SJSA1 (cell line): ENCODE results near the gene EPN3. TPM values are rescaled to one million over a fixed set of nuclear protein-coding genes. Genes with fewer than 3 reads are reported as not detected.

Source experiments
- DNase-seq, 2 experiments: peaks; one replicate each; pipeline ENCODE4 v3.0.0-alpha.2; 2015 to 2020; ENCODE audit warnings: low spot score in 2 of 2, low read depth in 1 of 2
- H3K27ac ChIP-seq: fragments of 250-450 bp; sonication (Bioruptor Pico); 2 replicates; pipeline ENCODE4 v1.5.1; 2020; ENCODE audit warnings: mild to moderate bottlenecking, moderate library complexity
- H3K27me3 ChIP-seq: fragments of 250-450 bp; sonication (Bioruptor Pico); replicated peaks from 2 replicates; pipeline ENCODE4 v1.5.1; 2020; ENCODE audit warnings: mild to moderate bottlenecking, moderate library complexity
- H3K36me3 ChIP-seq: fragments of 250-450 bp; sonication (Bioruptor Pico); 2 replicates; pipeline ENCODE4 v1.5.1; 2020; ENCODE audit warnings: mild to moderate bottlenecking
- H3K4me1 ChIP-seq: fragments of 250-450 bp; sonication (Bioruptor Pico); replicated peaks from 2 replicates; pipeline ENCODE4 v1.6.1; 2021; ENCODE audit warnings: mild to moderate bottlenecking
- H3K4me3 ChIP-seq: fragments of 250-450 bp; sonication (Bioruptor Pico); 2 replicates; pipeline ENCODE4 v1.5.1; 2020; ENCODE audit warnings: mild to moderate bottlenecking
- H3K9me3 ChIP-seq: fragments of 250-450 bp; sonication (Bioruptor Pico); replicated peaks from 2 replicates; pipeline ENCODE4 v1.5.1; 2020; ENCODE audit warnings: mild to moderate bottlenecking
- total RNA-seq: library from RNA; depleted of rRNA; stranded (reverse); fragments of >200 nt; shearing (Covaris generic); gene quantifications from 2 replicates; pipeline ENCODE4 v1.2.3, GENCODE V29; 2014

Gene EPN3
- total RNA-seq, 1 experiment from 2014 or later = 0.03 TPM

DNA sequence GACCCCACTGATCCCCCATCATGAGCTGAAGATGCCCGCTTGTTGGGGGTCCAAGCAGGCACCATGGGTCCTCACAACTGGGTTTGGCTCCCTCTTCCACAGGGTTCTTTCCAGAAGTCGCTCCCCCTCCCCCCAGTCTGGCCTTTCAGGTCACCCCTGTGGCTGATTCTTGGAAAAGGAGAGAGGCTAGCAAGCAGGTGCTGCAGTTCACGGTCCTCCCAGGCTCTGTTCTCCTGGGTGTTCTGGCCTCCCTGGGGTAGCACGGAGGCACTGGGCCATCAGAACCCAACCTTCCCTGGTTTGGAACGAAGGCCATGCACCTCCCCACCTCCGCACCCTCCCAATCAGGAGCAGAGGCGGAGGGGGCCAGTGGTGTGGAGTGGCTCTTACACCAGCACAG is 46.9 kb downstream of the EPN3 start:
- Histone ChIP-seq H3K4me3 (no peak overlapping the region), H3K36me3 (no peaks in the 10 kb centered on the region), H3K27me3 (peaks cover 48% of the 10 kb centered on the region), H3K4me1 (no peaks in the 10 kb centered on the region), H3K9me3 (0 out of 2 replicates have a peak, but pooled peaks cover 3% of the 10 kb centered on the region), H3K27ac (no peak overlapping the region)
- no peak for DNase-seq

DNA sequence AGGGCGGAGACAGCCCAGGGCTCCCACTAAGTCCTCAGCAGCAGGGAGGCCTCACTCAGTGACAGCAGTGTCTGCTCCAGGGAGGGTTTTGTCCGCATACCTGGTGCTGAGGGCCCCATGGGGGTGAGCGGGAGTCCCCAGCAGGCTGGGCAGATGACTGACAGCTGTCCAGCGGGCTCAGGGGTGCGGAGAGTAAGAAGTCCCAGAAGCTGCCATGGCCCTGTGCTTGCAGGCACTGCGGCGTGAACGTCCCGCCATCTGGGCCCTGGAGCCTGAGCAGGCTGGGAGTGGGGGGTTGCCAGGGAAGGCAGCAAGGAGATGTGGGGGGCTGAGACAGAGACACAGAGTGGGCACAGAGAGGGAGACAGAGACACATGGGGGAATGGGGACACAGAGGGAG is 48.1 kb downstream of the EPN3 start:
- Histone ChIP-seq H3K27me3 (peaks cover 48% of the 10 kb centered on the region), H3K9me3 (0 out of 2 replicates have a peak, but pooled peaks cover 3% of the 10 kb centered on the region)

DNA sequence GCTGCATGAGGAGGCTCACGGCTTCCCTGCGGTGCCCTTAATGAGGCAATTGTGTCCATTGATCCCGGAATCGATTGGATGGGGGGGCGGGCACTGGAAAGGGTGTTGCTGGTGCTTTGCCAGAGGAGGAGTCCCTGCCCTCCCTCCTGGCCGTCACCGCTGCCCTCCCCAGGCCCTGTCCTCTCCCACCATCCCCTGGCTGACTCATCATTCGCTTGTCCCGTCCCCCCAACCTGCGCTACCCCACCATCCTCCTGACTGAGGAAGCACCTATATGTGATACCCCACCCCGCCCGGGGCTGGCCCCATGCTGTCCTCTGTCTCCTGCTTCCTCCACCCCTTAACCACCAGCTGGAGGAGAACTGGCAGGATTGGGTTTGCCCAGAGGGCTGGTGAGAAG is 48.8 kb downstream of the EPN3 start:
- DNase-seq = no peak
- peaks cover 46% of the 10 kb centered on the region for H3K27me3 ChIP-seq
- H3K36me3 ChIP-seq = no peaks in the 10 kb centered on the region
- 0 out of 2 replicates have a peak, but pooled peaks cover 3% of the 10 kb centered on the region for H3K9me3 ChIP-seq
- H3K27ac ChIP-seq = no peak overlapping the region
- H3K4me1 ChIP-seq = no peaks in the 10 kb centered on the region
- no peak overlapping the region for H3K4me3 ChIP-seq

More for the DNA sequence above, 48.1 kb downstream of the EPN3 start:
- Histone ChIP-seq H3K4me1 (no peaks in the 10 kb centered on the region), H3K36me3 (no peaks in the 10 kb centered on the region), H3K27ac (no peak overlapping the region), H3K4me3 (no peak overlapping the region)
- DNase-seq = no peak

DNA sequence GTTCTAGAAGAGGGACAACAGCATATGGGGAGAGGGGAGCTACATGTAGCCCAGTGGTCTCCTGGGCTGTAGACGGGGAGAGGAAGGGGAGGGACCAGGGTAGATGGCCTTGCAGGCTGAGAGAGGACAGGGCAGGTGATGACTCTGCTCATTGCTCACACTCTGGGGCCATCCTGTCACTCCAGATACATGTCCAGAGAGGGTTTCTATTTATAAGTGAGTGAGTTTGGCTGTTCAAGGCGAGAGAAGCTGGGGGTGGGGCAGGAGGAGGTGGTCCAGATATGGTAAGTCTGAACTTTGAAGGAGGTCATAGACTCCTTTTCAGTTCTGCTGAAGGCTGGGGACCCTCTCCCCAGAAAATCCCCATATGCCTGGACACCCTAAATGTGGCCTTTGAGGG is 50.2 kb downstream of the EPN3 start:
- H3K9me3 ChIP-seq = 0 out of 2 replicates have a peak, but pooled peaks cover 3% of the 10 kb centered on the region
- no peaks in the 10 kb centered on the region for H3K4me1 ChIP-seq
- H3K27ac ChIP-seq = no peak overlapping the region
- no peak overlapping the region for H3K4me3 ChIP-seq
- DNase-seq = no peak
- no peaks in the 10 kb centered on the region for H3K36me3 ChIP-seq
- H3K27me3 ChIP-seq = peaks cover 31% of the 10 kb centered on the region

DNA sequence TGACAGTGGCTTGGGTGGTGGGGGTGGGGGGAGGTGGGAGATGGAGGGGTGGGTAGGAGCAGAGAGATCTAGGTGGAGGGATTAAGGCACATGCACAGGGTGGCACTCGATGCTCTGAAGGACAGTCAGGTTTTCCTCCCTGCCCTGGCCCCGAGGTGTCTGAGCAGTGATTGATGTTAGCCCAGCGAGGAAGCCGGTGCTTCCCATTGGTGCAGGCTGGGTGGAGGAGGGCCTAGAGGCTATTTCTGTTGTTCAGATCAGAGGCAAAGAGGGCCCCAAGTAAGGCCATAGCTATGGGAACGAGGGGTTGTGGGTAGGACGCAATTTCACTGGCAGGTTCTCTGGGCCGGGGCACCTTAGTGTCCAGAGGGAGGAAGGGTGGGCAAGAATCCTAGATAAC is 51.1 kb downstream of the EPN3 start:
- Histone ChIP-seq H3K9me3 (0 out of 2 replicates have a peak, but pooled peaks cover 3% of the 10 kb centered on the region), H3K36me3 (no peaks in the 10 kb centered on the region), H3K27me3 (peaks cover 25% of the 10 kb centered on the region), H3K27ac (no peak overlapping the region), H3K4me1 (no peaks in the 10 kb centered on the region), H3K4me3 (no peak overlapping the region)
- no peak for DNase-seq

DNA sequence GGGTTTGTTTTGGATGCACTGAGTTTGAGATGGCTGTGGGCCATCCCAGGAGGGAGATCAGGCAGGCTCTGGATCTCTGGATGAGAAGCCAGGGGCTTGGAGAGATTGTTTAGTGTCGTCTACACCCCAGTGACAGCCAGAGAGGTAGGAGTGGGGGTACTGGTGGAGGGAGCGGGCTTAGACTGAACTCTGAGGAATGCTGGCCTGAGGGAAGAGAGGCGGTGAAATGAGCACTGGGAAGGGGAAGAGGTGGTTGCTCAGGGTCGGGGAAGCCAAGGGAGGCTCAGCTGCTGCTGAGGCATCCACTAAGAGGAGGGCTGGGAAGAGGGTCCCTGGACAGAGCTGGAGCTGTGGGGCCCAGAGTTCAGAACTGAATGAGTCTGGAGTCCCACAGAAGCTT is 51.6 kb downstream of the EPN3 start:
- 0 out of 2 replicates have a peak, but pooled peaks cover 3% of the 10 kb centered on the region for H3K9me3 ChIP-seq
- no peaks in the 10 kb centered on the region for H3K4me1 ChIP-seq
- H3K36me3 ChIP-seq = no peaks in the 10 kb centered on the region
- peaks cover 20% of the 10 kb centered on the region for H3K27me3 ChIP-seq
- DNase-seq = no peak
- H3K27ac ChIP-seq = no peak overlapping the region
- no peak overlapping the region for H3K4me3 ChIP-seq

DNA sequence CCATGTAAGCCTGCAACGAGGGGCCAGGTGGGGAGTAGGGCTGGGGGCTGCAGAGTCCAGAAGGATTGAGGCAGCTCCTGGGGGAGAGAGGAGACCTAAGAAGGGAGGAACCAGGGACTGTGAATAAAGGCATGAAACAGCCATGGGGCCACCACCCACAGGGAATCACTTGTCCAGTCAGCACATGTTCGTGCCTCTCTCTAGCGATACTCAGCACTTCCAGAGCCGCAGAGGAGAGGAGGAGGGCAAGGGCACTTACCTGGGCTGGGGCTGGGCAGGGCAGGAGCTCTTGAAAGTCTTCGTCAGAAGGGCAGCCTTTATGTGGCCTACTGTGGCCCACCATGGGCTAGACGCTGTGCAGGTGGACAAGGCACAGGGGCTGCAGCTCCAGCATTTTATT is 52.2 kb downstream of the EPN3 start:
- Histone ChIP-seq H3K27ac (no peak overlapping the region), H3K27me3 (peaks cover 14% of the 10 kb centered on the region), H3K36me3 (no peaks in the 10 kb centered on the region), H3K4me3 (no peak overlapping the region), H3K4me1 (no peaks in the 10 kb centered on the region), H3K9me3 (0 out of 2 replicates have a peak, but pooled peaks cover 3% of the 10 kb centered on the region)
- no peak for DNase-seq

DNA sequence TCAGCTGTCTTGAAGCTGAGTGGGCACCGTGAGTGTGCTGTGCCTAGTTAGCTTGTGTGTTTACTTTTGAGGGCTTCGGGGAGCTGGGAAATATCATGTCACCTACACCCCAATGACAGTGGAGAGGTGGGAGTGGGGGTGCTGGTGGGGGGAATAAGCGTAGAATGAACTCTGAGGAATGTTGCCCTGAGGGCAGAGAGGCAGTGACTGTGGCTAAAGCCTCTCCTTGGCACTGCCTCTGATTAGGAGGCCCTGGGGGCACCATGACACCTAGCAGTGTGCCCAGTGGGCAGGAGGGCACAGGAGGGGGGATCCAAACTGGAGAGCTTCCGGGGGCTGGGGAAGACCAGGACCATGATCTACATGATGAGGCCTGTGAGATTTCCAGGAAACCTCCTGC is 52.8 kb downstream of the EPN3 start:
- no peak for DNase-seq
- H3K4me1 ChIP-seq = no peaks in the 10 kb centered on the region
- H3K36me3 ChIP-seq = no peaks in the 10 kb centered on the region
- no peak overlapping the region for H3K27ac ChIP-seq
- H3K9me3 ChIP-seq = 0 out of 2 replicates have a peak, but pooled peaks cover 3% of the 10 kb centered on the region
- peaks cover 13% of the 10 kb centered on the region for H3K27me3 ChIP-seq
- no peak overlapping the region for H3K4me3 ChIP-seq

DNA sequence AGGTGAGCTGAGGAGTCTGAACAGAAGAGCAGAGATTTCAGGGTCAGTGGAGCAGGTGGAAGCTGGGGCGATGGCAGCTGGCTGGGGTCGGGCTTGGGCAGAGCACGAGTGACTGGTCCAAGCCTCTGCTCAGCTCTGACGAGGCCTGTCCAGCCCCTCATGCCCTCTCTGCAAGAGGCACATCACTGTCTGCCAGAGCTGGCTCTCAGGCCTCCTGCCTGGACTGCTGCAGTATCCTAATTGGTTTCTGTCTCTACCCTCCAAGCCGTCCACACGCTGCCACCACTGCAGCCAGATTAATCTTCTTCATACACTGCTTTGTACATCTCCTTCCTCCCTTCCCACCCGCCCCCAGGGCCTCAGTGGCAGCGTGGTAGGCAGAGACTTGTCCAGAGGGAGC is 53.4 kb downstream of the EPN3 start:
- no peak overlapping the region for H3K4me3 ChIP-seq
- H3K4me1 ChIP-seq = no peaks in the 10 kb centered on the region
- no peaks in the 10 kb centered on the region for H3K36me3 ChIP-seq
- H3K27me3 ChIP-seq = peaks cover 13% of the 10 kb centered on the region
- no peak overlapping the region for H3K27ac ChIP-seq
- no peak for DNase-seq
- H3K9me3 ChIP-seq = 0 out of 2 replicates have a peak, but pooled peaks cover 3% of the 10 kb centered on the region

DNA sequence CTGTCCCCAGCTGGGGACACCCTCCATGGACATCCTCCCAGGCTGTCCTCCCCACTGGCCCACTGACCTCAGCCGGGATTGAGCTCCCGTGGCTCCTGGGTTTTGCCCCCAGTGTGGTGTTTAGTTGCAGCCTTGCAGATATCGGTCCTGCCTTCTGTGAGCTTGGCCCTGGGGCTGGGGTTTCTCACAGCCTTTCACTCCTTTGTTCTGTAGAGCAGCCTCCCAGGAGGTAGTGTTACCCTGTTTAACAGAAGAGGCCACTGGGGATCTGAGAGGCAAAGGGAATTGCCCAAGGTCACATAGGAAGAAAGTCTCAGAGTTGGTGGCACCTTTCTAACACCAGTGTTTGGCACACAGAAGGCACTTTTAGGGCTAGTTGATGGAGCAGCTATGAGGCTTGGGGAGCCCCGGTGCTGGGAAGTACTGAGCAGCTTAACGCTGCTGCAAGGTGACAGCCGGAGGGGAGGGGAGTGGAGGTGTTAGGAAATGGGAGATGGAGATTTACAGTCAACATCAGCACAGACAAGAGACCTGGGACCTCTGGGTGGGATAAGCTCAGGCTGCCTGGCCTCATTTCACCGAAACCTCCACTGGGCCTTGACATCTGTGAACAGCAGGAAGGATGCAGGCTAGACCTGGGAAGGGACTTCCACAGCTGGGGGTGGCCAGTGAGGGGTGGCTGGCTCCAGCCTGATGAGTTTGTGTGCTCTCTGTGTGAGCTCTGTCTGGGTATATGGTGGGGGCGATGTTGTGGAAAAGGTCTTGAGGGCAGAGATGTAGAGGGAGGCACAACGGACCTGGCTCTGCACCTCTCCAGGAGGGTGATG is 54.1 kb downstream of the EPN3 start:
- no peak overlapping the region for H3K27ac ChIP-seq

DNA sequence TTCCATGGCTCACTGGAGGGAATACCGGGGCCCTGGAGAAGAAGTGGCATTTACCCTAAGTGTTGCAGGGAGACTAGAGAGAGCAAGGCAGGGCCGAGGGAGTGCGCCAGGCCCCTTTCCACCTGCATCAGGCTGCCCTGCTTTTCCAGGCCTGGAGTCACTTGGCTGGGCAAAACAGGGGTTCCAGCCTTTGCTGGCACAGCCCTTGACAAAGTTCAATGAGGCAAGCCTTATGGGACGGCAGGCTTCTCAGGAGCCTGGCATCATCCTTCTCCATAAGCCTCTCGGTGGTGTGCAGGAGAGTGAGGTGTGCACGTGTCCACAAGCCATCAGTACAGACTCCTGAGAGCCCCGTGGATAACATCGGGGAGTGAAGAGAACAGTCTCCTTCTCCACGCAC is 55.0 kb downstream of the EPN3 start:
- Histone ChIP-seq H3K4me3 (no peak overlapping the region), H3K27me3 (peaks cover 5% of the 10 kb centered on the region), H3K4me1 (no peaks in the 10 kb centered on the region), H3K9me3 (no peaks in the 10 kb centered on the region), H3K36me3 (no peaks in the 10 kb centered on the region), H3K27ac (no peak overlapping the region)
- no peak for DNase-seq

More for the DNA sequence above, 54.1 kb downstream of the EPN3 start:
- no peak for DNase-seq
- Histone ChIP-seq H3K4me3 (no peak overlapping the region), H3K9me3 (0 out of 2 replicates have a peak, but pooled peaks cover 3% of the 10 kb centered on the region), H3K4me1 (no peaks in the 10 kb centered on the region), H3K27me3 (peaks cover 12% of the 10 kb centered on the region), H3K36me3 (no peaks in the 10 kb centered on the region)

DNA sequence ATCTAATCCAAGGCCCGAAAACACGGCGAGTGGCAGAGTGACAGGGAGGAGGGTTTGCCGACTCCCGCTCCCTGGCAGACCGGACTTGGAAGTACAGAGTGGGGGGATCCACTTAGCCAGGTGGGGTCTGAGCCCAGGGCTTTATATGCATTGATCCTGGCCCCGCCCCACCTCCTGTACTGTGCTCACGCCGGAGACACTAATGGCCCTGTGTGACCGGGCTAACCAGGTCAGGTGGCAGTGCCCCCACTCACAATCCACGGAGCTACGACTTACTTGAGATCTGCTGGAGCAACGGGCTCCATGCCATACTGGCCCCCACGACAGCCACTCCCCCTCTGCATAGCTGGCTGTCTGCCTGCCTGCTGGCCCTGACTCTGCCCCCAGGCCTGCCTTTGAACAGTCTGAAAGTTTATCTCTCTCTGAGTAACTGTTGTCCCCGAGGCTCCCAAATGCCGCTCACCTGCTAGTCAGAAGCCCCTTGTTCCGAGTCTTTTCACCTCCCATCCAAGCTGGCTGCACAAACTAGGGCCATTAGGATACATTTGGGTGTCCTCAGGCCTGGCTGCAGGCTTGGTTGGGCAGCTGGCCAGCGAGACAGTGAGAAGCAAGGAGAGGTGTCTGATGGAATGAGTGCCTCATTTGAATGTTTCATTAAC is 56.0 kb downstream of the EPN3 start:
- no peak overlapping the region for H3K4me3 ChIP-seq
- peaks cover 5% of the 10 kb centered on the region for H3K27me3 ChIP-seq
- H3K36me3 ChIP-seq = no peaks in the 10 kb centered on the region
- no peak overlapping the region for H3K27ac ChIP-seq
- no peaks in the 10 kb centered on the region for H3K4me1 ChIP-seq
- no peak for DNase-seq
- H3K9me3 ChIP-seq = no peaks in the 10 kb centered on the region

DNA sequence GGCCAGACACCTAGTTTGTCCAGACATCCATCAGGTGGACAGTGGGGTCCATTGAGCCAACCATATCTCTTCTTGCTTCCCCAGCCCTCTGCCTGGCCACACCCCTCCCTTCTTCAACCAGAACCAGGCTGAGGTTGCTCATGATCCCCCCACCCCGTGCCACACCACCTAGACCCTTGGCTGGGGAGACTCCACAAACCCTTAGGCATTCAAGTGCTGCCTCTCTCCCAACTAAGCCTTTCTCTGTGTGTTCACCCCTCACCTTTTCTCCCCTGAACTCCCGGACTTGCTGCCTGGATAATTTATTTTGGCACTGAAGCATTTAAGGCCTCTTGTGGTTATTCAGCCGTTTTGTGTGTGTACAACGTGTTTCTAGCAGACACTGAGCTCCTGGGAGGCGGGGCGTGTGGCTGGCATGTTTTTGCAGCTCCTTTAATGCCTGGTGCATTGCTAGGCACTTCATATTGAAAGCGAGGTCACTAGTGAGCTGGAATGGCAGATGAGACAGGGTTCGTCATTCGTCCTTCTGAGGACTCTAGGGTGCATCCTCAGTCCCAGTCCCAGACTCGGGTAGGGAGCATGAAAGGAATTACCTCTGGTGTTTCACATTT is 56.7 kb downstream of the EPN3 start:
- Histone ChIP-seq H3K4me3 (no peak overlapping the region), H3K9me3 (no peaks in the 10 kb centered on the region), H3K4me1 (no peaks in the 10 kb centered on the region), H3K27ac (no peak overlapping the region), H3K36me3 (no peaks in the 10 kb centered on the region), H3K27me3 (peaks cover under 1% of the 10 kb centered on the region)
- no peak for DNase-seq
